ENCODE measurements around the gene SNRK.

- no peak for TF ChIP-seq CTCF (conservative IDR thresholded peaks at IDR 0.05)
- no peak for TF ChIP-seq EZH2 (IDR thresholded peaks at IDR 0.05; ENCODE audit: low read depth)
These were observed 87.2 kb downstream of the SNRK start for GRCh38 chr3:43373560-43373928.
